Keratinocyte (primary cell): Measurements from ENCODE around the gene SLC15A3. TPM values are rescaled to one million over a fixed set of nuclear protein-coding genes. Genes with fewer than 3 reads are reported as not detected.

Source experiments
- DNase-seq: peaks from one replicate; pipeline ENCODE4 v3.0.0-alpha.2; 2011; ENCODE audit warnings: low read depth, missing footprints, low spot score
- FAIRE-seq: peaks from 2 replicates; lab custom pipeline; 2011; peaks lifted over from hg19 to GRCh38; lab: Jason Lieb, UNC
- H2AFZ ChIP-seq: 2 replicates; pipeline ENCODE4 v1.6.0; 2012; ENCODE audit warnings: low read length, control low read depth, inconsistent platforms; ENCODE audit not compliant: control insufficient read depth
- H3K27ac ChIP-seq: 2 replicates; pipeline ENCODE4 v1.5.1; 2011; ENCODE audit warnings: low read length; ENCODE audit not compliant: control insufficient read depth, insufficient read depth
- H3K27me3 ChIP-seq: 3 replicates; pipeline ENCODE4 v1.6.0; 2011; ENCODE audit warnings: low read length; ENCODE audit not compliant: control insufficient read depth, insufficient read depth; ENCODE audit errors: extremely low read depth
- H3K36me3 ChIP-seq, 2 experiments: 2 replicates in 1 of 2; 3 replicates in 1 of 2; pipeline ENCODE4 v1.5.1; 2011; ENCODE audit warnings: low read length in 2 of 2, mild to moderate bottlenecking in 1 of 2; ENCODE audit not compliant: control insufficient read depth in 2 of 2, insufficient read depth in 2 of 2; ENCODE audit errors: extremely low read depth in 1 of 2
- H3K4me1 ChIP-seq: 3 replicates; pipeline ENCODE4 v1.5.1; 2011; ENCODE audit warnings: low read length; ENCODE audit not compliant: control insufficient read depth, insufficient read depth; ENCODE audit errors: extremely low read depth
- H3K4me2 ChIP-seq: 3 replicates; pipeline ENCODE4 v1.6.0; 2011; ENCODE audit warnings: low read depth, low read length; ENCODE audit not compliant: control insufficient read depth, insufficient read depth; ENCODE audit errors: extremely low read depth
- H3K4me3 ChIP-seq, 3 experiments: fragments of 200-600 bp in 1 of 3; sonication (generic) in 1 of 3; 2 replicates in 2 of 3; 3 replicates in 1 of 3; pipeline ENCODE4 v1.5.1; 2011 to 2016; ENCODE audit warnings: low read length in 3 of 3, mild to moderate bottlenecking in 3 of 3, control low read depth in 2 of 3, inconsistent platforms in 1 of 3, low read depth in 1 of 3, mixed read lengths in 1 of 3, mixed run types in 1 of 3, moderate library complexity in 1 of 3; ENCODE audit not compliant: control insufficient read depth in 2 of 3, insufficient read depth in 2 of 3; ENCODE audit errors: extremely low read depth in 1 of 3
- H3K79me2 ChIP-seq: 2 replicates; pipeline ENCODE4 v1.6.0; 2012; ENCODE audit warnings: low read length; ENCODE audit not compliant: control insufficient read depth, insufficient read depth
- H3K9ac ChIP-seq: 3 replicates; pipeline ENCODE4 v1.6.0; 2011; ENCODE audit warnings: low read length; ENCODE audit not compliant: control insufficient read depth, insufficient read depth; ENCODE audit errors: extremely low read depth
- H3K9me1 ChIP-seq: 3 replicates; pipeline ENCODE4 v1.6.0; 2011; ENCODE audit warnings: low read length; ENCODE audit not compliant: control insufficient read depth, insufficient read depth; ENCODE audit errors: extremely low read depth
- H3K9me3 ChIP-seq: 2 replicates; pipeline ENCODE4 v1.5.1; 2012; ENCODE audit warnings: low read depth, low read length; ENCODE audit not compliant: control insufficient read depth
- H4K20me1 ChIP-seq: 3 replicates; pipeline ENCODE4 v1.6.0; 2011; ENCODE audit warnings: low read length; ENCODE audit not compliant: control insufficient read depth, insufficient read depth; ENCODE audit errors: extremely low read depth
- CTCF ChIP-seq, 3 experiments: IDR thresholded peaks in 1 of 3; conservative IDR thresholded peaks in 1 of 3; optimal IDR thresholded peaks in 1 of 3; 2 replicates in 2 of 3; 3 replicates in 1 of 3; pipeline versions ENCODE3 to v1.5.1; 2011; ENCODE audit warnings: low read length in 3 of 3, mild to moderate bottlenecking in 3 of 3, moderate library complexity in 2 of 3, control low read depth in 1 of 3, inconsistent platforms in 1 of 3; ENCODE audit not compliant: insufficient read depth in 2 of 3; ENCODE audit errors: extremely low read depth in 1 of 3
- EZH2 ChIP-seq: IDR thresholded peaks from one replicate; pipeline ENCODE4 v1.6.1; 2012; ENCODE audit warnings: inconsistent platforms, mild to moderate bottlenecking, low read length, moderate library complexity
- dilution Hi-C: fragments of 300-500 bp; cut with MboI; formaldehyde crosslinking; loops from one replicate; pipeline ENCODE4 v1.7.0; 2020; ENCODE audit warnings: low sequenced_read_pairs; ENCODE audit not compliant: extremely low pct_ligation_motif_present
- polyA plus RNA-seq, 5 experiments: library from polyadenylated mRNA; depleted of rRNA in 3 of 5; stranded (reverse) in 3 of 5; stranded (forward) in 1 of 5; unstranded in 1 of 5; fragments of >200 nt; gene quantifications; 1 replicate in 1 of 5; 2 replicates in 3 of 5; 3 replicates in 1 of 5; pipeline versions ENCODE4 v1.2.1 to v1.2.3, GENCODE V29; 2011 to 2012; ENCODE audit warnings: missing spikeins in 2 of 5, low read depth in 1 of 5, low replicate concordance in 1 of 5

The SLC15A3 gene
- polyA plus RNA-seq, 1 donor (not counting 4 experiments of a cell fraction or from before 2014, with no cell fraction given): 1.0 TPM

- dilution Hi-C loops: no loop called here
- no peak overlapping the region for H3K27ac ChIP-seq
- peaks cover 0 to 11% of the 10 kb centered on the region in 2 experiments for H3K36me3 ChIP-seq
Measured at GRCh38 chr11:60937144-60937527, 14.8 kb downstream of the SLC15A3 start.

GRCh38 chr11:60936467-60937143 lies 15.4 kb downstream of the SLC15A3 start:
- Histone ChIP-seq H3K9me3 (no peaks in the 10 kb centered on the region), H3K79me2 (no peaks in the 10 kb centered on the region), H3K27me3 (no peaks in the 10 kb centered on the region), H3K4me1 (no peaks in the 10 kb centered on the region), H3K9ac (no peak overlapping the region), H3K4me2 (no peak overlapping the region), H3K36me3 (peaks cover 5 to 17% of the 10 kb centered on the region in 2 experiments), H4K20me1 (no peaks in the 10 kb centered on the region), H2AFZ (no peak overlapping the region), H3K27ac (no peak overlapping the region), H3K9me1 (no peaks in the 10 kb centered on the region), H3K4me3 (no peak overlapping the region)
- TF ChIP-seq CTCF (optimal IDR thresholded peaks at IDR 0.05 in 1 of 3, IDR thresholded peaks at IDR 0.05 in 1 of 3, conservative IDR thresholded peaks at IDR 0.05 in 1 of 3; ENCODE audit: extremely low read depth in 1 of 3, insufficient read depth in 2 of 3, low read length in 3 of 3) (no peak), EZH2 (no peak)
- DNase-seq (no peak), FAIRE-seq (no peak)
- dilution Hi-C loops: no loop called here

More at GRCh38 chr11:60937144-60937527, 14.8 kb downstream of the SLC15A3 start:
- FAIRE-seq (no peak), DNase-seq (no peak)
- no peaks in the 10 kb centered on the region for H3K79me2 ChIP-seq
- H3K9me3 ChIP-seq: no peaks in the 10 kb centered on the region
- TF ChIP-seq EZH2 (no peak), CTCF (optimal IDR thresholded peaks at IDR 0.05 in 1 of 3, IDR thresholded peaks at IDR 0.05 in 1 of 3, conservative IDR thresholded peaks at IDR 0.05 in 1 of 3; ENCODE audit: extremely low read depth in 1 of 3, insufficient read depth in 2 of 3, low read length in 3 of 3) (no peak)
- H3K27me3 ChIP-seq: no peaks in the 10 kb centered on the region
- no peaks in the 10 kb centered on the region for H4K20me1 ChIP-seq
- H3K9ac ChIP-seq: no peak overlapping the region
- H3K4me2 ChIP-seq: no peak overlapping the region
- H3K4me1 ChIP-seq: peaks cover 4% of the 10 kb centered on the region
- no peak overlapping the region for H2AFZ ChIP-seq
- no peaks in the 10 kb centered on the region for H3K9me1 ChIP-seq
- H3K4me3 ChIP-seq: no peak overlapping the region
